Sigmoid colon (tissue), 7 donors: ENCODE data around the gene CCDC33. TPM values are rescaled to one million over a fixed set of nuclear protein-coding genes. Genes with fewer than 3 reads are reported as not detected.
A peak's percentile ranks its signal among the peaks of the same experiment; 100 is the strongest.

Experiments used
- DNase-seq: peaks from one replicate; pipeline ENCODE4 v3.0.0-alpha.2; 2019
- H3K27ac ChIP-seq, 4 donors: fragments of 200-600 bp; sonication (generic); one replicate each; pipeline ENCODE4 v1.5.1; 2016 to 2019; ENCODE audit warnings: mild to moderate bottlenecking in 1 of 4
- H3K27me3 ChIP-seq, 3 donors: fragments of 200-600 bp; sonication (generic); one replicate each; pipeline ENCODE4 v1.5.1; 2019; ENCODE audit warnings: mild to moderate bottlenecking in 1 of 3
- H3K36me3 ChIP-seq, 4 donors: fragments of 200-600 bp; sonication (generic); one replicate each; pipeline ENCODE4 v1.5.1; 2016 to 2019
- H3K4me1 ChIP-seq, 4 donors: fragments of 200-600 bp; sonication (generic); one replicate each; pipeline ENCODE4 v1.5.1; 2017 to 2019
- H3K4me3 ChIP-seq, 4 donors: fragments of 200-600 bp; sonication (generic); one replicate each; pipeline ENCODE4 v1.5.1; 2017 to 2019; ENCODE audit warnings: mild to moderate bottlenecking in 2 of 4, moderate library complexity in 1 of 4
- H3K9me3 ChIP-seq, 4 donors: fragments of 200-600 bp in 3 of 4; sonication (generic) in 3 of 4; one replicate each; pipeline versions ENCODE4 v1.5.1 to v1.6.1; 2013 to 2019
- CTCF ChIP-seq, 4 experiments: fragments of 450-650 bp in 3 of 4; fragments of 200-600 bp in 1 of 4; IDR thresholded peaks; one replicate each; pipeline ENCODE4 v1.5.1; 2016 to 2019; ENCODE audit warnings: antibody characterized with exemption in 4 of 4, mild to moderate bottlenecking in 3 of 4, moderate library complexity in 2 of 4
- EP300 ChIP-seq, 4 donors: sonication (generic); formaldehyde crosslinking; IDR thresholded peaks; one replicate each; pipeline ENCODE4 v1.6.1; 2017; ENCODE audit warnings: antibody characterized with exemption in 4 of 4
- POLR2A ChIP-seq, 2 donors: fragments of 450-650 bp; IDR thresholded peaks; one replicate each; pipeline ENCODE4 v1.6.1; 2016; ENCODE audit warnings: antibody characterized with exemption in 2 of 2, mild to moderate bottlenecking in 2 of 2, moderate library complexity in 2 of 2
- POLR2AphosphoS5 ChIP-seq, 4 donors: sonication (generic); formaldehyde crosslinking; IDR thresholded peaks; one replicate each; pipeline ENCODE4 v1.6.1; 2017; ENCODE audit warnings: antibody characterized with exemption in 4 of 4
- WGBS, 2 donors: extraction: QIAGEN DNeasy Blood & Tissue Kit; methylation state at CpG; one replicate each; pipeline ENCODE4 v1.1.7; 2013; 5-methylcytosine and 5-hydroxymethylcytosine counted together
- intact Hi-C: fragments of 100-400 bp; cut with DNase I; formaldehyde crosslinking; loops from one replicate; pipeline ENCODE4 v1.15.1; 2023
- polyA plus RNA-seq, 3 donors: library from polyadenylated mRNA; stranded (reverse); fragments of 200-250 nt; gene quantifications; one replicate each; pipeline ENCODE4 v1.2.3, GENCODE V29; 2013
- total RNA-seq, 4 donors: library from RNA; depleted of rRNA; stranded (reverse); fragments of >200 nt; gene quantifications; one replicate each; pipeline ENCODE4 v1.1.0, GENCODE V29; 2016
- donor health status: healthy with polysubstance abuse.
- donor health status: Bipolar disorder and iron deficiency.
- donor health status: healthy.

CCDC33 gene
- total and polyA plus RNA-seq, 7 donors, result 0.09 to 0.60 TPM; not detected in 5

DNA sequence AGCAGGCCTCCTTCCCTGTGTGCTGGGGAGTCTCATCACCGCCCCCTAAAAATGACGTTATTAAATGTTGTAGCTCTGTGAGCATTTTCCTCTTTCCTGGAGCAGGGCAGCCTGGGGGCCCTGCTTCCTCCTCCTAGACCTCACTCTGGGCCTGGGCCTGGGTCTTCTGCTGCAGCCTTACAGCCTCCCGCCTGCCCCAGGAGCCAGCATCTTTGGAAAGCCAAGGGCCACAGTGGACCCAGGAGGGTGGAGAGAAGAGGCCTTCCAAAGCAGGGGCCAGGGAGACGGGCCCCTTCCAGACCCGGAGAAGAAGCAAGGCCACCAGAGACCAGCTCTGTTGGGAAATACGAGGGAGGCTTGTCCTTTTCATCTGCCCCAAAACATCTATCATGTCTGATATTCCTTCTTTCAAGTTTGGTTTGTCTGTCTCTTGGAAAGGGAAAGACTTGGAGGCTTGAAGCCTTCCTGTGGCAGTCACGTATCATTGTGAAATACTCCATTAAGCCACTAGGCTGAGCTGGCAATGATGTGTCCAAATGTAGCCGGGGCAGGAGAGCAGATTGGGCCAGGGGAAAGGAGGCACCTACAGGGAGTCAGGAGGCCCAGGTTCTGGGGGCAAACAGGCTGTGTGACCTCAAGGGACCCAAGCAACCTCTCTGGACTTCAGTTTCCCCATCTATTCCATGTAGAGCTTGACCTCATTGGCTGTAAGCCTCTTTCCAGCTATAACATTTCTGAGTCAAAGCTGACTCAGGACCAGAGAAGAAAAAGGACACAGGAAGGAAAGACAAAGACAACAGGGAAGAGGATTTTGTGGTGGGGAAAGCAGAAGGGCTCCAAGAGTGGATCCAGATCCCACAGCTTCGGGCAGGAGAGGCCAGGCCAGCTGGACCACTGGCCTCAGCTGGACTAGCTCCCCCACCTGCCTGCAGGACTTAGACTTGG lies 100.2 kb downstream of the CCDC33 start:
- intact Hi-C loops, result no loop called here
- H3K36me3 ChIP-seq, result no peaks in the 10 kb centered on the region
- no peak overlapping the region for H3K27ac ChIP-seq
- no peaks in the 10 kb centered on the region for H3K27me3 ChIP-seq
- peak; percentile 39 for DNase-seq
- TF ChIP-seq POLR2AphosphoS5 (IDR thresholded peaks at IDR 0.05) (no peak), CTCF (IDR thresholded peaks at IDR 0.05) (no peak), POLR2A (IDR thresholded peaks at IDR 0.05) (no peak), EP300 (IDR thresholded peaks at IDR 0.05) (no peak)
- no peaks in the 10 kb centered on the region for H3K4me1 ChIP-seq
- no peaks in the 10 kb centered on the region for H3K9me3 ChIP-seq
- 82 to 86% methylated on average over 9 of the region's 9 CpGs for whole genome bisulfite sequencing, 2 donors
- H3K4me3 ChIP-seq, result no peak overlapping the region

DNA sequence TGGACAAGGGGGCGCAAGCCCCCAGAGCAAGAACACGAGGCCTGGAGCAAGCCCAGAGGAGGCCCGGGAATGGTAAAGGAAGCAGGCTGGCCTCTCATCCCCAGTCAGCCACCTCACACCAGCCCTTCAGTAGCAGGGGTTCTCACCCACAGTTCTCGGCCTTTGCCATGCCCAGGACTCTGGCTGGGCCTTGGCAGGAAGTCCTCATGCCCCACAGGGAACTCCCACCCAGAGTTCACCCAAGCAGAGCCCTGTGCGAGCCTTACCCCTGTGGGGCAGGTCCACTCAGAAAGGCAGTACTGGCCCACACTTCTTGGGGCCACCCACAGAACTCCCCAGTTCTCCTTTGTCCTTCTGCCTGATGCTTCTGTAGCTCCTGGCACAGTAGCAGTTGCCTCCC lies 101.0 kb downstream of the CCDC33 start:
- Histone ChIP-seq H3K27me3 (no peaks in the 10 kb centered on the region), H3K9me3 (no peaks in the 10 kb centered on the region), H3K4me3 (no peak overlapping the region), H3K27ac (no peak overlapping the region), H3K4me1 (no peaks in the 10 kb centered on the region), H3K36me3 (no peaks in the 10 kb centered on the region)
- intact Hi-C loops, result no loop called here
- 85 to 88% methylated on average over 5 of the region's 5 CpGs for WGBS, 2 donors
- peak; percentile 52 for DNase-seq
- TF ChIP-seq POLR2A (IDR thresholded peaks at IDR 0.05) (no peak), POLR2AphosphoS5 (IDR thresholded peaks at IDR 0.05) (no peak), EP300 (IDR thresholded peaks at IDR 0.05) (no peak), CTCF (IDR thresholded peaks at IDR 0.05) (no peak)

GRCh38 chr15:74337607-74338211 lies 101.6 kb downstream of the CCDC33 start:
- H3K36me3 ChIP-seq, result no peaks in the 10 kb centered on the region
- H3K9me3 ChIP-seq, result no peaks in the 10 kb centered on the region
- intact Hi-C loops, result no loop called here
- TF ChIP-seq CTCF (IDR thresholded peaks at IDR 0.05) (no peak), POLR2A (IDR thresholded peaks at IDR 0.05) (no peak), EP300 (IDR thresholded peaks at IDR 0.05) (no peak), POLR2AphosphoS5 (IDR thresholded peaks at IDR 0.05) (no peak)
- DNase-seq, result peak; percentile 36
- H3K27ac ChIP-seq, result no peak overlapping the region
- H3K4me3 ChIP-seq, result no peak overlapping the region
- no peaks in the 10 kb centered on the region for H3K27me3 ChIP-seq
- H3K4me1 ChIP-seq, result no peaks in the 10 kb centered on the region
- WGBS, 2 donors, result 66 to 80% methylated on average over 4 of the region's 4 CpGs

DNA sequence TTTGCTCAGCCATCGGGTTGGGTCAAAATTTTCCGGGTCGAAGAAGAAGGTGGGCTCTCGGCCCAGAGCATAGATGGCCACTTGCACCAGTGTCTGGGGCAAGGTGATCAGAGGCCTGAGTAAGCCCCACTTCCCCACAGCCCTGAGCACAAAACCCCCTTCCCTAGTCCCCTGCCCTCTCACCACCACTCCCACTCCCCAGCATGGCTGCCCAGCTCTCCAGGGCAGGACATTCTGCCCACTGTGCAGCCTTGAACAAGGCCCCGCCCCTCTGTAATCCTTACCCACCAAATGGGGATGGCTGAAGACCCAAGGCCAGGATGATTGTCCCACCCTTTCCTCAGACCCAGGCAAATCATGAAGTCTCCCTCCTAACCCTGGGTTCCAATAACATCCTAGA lies 102.5 kb downstream of the CCDC33 start:
- H3K4me1 ChIP-seq, result no peaks in the 10 kb centered on the region
- no peak overlapping the region for H3K27ac ChIP-seq
- intact Hi-C loops, result no loop called here
- no peaks in the 10 kb centered on the region for H3K9me3 ChIP-seq
- WGBS, 2 donors, result 93 to 95% methylated on average over 5 of the region's 5 CpGs
- no peaks in the 10 kb centered on the region for H3K36me3 ChIP-seq
- no peaks in the 10 kb centered on the region for H3K27me3 ChIP-seq
- H3K4me3 ChIP-seq, result no peak overlapping the region
- TF ChIP-seq EP300 (IDR thresholded peaks at IDR 0.05), result no peak
- TF ChIP-seq CTCF (IDR thresholded peaks at IDR 0.05), result no peak
- no peak for TF ChIP-seq POLR2AphosphoS5 (IDR thresholded peaks at IDR 0.05)
- no peak for TF ChIP-seq POLR2A (IDR thresholded peaks at IDR 0.05)
- DNase-seq, result no peak
